Measurements from ENCODE around the gene CKS2.

Gene CKS2

DNA sequence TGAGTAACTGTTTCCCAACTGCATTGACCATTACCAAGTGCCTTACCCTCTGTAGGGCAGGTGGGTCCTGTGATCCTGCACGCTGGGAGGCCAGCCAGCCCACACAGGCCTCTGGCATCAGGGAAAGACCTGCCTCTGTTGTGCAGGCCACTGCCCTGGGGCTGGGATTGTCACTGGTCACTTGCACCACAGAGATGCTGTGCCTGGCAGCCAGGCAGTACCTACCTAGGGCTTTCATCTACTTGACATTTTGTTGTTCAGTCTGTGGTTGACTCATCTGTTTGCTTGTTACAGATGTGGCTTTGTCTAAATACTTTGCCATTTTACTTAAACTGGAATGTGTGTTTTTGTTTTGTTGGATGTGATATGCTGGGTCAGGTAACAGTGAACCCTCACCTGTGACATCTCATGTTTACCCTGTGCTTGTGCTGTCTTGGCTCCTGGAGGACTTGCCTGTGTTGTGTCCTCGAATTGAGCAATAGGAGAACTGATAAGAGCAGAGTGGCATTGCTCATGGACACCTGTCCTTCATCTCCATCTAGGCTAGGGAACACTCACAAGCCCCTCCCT is 40.1 kb downstream of the CKS2 start:
- DNase-seq (ENCODE audit: low spot score), result no peak

DNA sequence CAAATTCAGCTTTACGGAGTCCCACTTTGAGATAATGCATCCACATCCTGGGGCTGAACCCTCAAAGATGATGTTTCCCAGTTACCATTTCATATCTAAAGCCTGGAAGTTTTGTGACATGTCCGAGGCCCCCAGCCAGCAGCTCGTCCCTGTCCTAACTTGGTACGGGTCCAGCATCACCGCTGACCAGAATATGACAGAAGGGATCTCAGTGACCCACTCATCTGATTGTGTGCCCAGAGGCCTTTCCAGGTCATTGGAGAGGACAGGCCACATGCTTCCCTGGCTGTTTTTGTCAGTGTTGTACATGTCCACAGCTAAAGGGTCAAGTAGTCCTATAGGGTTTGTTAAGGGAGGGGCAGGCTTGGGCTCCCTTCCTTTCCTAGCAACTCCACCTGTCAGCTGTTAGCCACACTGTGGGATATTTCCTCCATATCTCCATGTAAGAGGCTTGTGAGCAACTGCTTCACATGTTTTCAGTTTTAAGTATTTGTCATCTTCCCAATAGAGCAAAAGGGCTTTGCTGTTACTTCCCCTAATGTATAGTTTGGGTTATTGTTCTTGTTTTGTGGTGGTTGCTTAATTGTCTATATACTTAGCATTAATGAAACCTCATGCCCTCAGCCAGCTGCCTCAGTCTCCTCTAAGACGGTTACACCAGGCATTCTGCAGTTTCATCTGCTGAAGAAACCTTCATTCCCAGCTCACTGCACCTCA is 40.7 kb downstream of the CKS2 start:
- no peak for DNase-seq (ENCODE audit: low spot score)

DNA sequence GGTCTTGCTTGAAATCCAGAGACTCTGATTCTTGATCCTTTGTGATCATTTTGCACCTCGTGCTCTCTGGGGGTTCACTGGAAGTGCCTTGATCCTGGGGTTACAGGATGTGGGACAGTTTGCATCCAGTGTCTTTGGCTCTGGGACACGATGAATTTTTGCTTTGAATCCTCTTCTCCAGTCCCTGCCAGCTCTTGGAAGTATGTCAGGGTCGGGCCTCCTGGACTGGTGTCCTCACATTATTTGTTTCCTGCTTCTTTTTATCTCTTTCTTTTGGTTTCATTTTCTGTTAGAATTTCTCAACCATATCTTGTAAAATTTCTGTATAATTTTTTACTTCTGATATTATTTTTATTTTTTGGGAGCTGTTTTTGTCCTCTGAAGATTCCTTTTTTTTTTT is 41.5 kb downstream of the CKS2 start:
- no peak for DNase-seq (ENCODE audit: low spot score)

DNA sequence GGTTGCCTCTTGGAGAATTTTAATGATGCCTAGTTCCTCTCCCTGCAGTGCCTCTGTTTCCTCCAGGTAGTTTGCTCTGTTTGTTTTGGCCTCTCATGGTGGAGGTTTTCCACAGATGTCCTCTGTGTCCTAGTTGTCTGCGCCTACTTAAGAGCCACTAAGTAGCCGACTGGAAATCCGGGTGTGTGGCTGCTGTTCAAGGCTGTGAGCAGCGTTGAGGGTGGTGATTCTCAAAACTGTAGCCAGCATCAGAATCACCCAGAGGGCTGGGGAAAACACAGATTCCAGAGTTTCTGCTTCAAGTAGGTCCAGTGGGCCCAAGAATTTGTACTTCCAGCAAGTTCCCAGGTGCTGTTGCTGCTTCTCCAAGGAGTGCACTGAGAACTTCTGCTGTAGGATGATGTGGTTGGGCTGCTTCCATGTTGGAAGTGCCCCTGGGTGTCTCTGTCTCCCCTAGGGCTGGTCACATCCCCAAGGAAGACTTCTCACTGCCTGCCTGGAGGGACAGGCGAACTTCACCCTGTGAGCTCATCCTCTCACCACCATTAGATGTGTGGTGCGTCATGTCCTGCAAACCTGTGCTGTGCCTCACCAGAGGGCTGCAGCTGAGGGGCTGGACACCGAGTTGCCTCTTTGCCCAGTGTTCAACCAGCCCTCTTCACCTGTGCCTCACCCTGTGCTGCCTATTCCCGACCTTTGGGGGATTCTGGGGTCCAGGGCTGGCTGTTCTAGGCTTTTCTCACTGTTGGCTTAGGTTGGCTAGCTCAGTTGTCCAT is 42.1 kb downstream of the CKS2 start:
- no peak for DNase-seq (ENCODE audit: low spot score)

DNA sequence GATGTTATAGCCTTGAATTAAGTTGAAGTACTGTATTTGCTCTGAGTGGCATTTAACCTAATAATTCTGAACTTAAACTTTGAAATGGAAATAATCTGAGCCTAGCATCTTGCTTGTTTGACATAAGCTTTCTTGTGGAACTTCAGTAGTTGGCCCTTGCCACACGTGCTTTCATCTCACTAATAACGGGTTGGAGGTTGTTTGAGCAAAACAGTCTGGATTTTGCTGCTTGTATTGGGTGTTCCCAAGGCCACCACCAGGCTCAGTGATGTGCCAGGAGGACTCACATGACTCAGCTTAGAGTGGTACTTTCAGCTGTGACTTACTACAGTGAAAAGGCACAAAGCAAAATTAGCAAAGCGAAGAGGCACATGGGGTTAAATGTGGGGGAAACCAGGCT is 43.0 kb downstream of the CKS2 start:
- no peak for DNase-seq (ENCODE audit: low spot score)

DNA sequence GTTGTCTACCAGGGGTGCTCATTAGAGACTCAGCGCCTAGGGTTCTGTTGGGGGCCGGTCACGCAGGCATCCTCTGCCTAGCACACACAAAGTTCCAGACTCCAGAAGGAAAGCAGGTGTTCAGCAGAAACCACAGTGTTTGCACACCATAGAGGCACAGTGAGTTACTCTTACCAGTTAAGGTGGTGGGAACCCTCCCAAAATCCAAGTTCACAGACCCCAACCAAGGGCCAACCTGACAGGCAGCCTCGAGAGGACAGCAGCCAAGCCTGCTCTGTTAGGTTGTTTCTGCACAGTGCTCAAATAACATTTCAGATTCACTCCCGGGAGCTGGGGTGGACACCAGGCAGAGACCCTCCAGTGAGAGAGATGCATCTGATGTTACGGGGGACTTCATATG is 43.5 kb downstream of the CKS2 start:
- no peak for DNase-seq (ENCODE audit: low spot score)

DNA sequence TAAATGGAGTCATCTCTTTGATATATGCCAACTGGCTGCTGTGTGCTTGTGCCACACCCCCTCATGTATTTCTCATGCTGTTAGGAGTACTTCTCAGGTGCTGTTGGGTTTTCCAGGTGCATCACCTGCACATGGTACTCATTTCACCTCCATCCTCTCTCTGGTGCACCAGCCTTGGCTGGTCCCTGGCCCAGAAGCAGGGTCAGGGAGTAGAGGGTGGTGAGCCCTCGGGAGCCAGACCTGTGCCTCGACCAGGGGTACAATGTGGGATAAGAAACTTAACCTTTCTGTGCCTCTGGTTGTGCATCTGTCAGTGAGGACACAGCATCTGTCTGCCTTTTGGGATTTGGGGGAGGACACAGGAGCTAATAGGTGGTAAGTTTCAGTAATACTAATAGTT is 45.8 kb downstream of the CKS2 start:
- DNase-seq (ENCODE audit: low spot score), result no peak

DNA sequence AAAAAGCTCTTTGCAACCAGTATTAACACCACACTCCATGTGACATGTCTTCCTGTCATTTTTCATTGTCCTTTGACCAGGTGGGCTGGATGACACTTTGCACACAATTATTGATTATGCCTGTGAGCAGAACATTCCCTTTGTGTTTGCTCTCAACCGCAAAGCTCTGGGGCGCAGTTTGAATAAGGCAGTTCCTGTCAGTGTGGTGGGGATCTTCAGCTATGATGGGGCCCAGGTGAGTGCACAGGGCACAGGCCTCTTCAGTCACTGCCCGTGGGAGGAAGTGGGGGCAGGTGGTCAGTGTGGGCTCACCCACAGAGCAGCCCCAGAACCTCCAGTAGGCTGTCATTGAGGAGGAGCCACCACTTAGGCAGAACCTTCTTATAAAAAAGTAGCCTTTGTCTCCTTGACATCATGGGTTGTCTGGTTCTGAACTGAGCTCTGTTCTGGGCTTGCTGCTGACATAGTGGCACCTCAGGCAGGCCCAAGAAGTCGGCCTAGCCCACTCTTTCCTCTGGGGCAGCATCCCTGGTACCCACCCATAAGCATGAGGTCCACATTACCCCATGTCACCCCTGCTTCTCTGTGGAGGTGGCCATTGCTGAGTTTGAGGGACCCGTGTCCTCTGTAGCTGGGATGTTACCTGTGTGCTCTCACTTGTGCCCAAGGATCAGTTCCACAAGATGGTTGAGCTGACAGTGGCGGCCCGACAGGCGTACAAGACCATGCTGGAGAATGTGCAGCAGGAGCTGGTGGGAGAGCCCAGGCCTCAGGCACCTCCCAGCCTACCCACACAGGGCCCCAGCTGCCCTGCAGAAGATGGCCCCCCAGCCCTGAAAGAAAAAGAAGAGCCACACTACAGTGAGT is 46.6 kb downstream of the CKS2 start:
- no peak for DNase-seq (ENCODE audit: low spot score)

DNA sequence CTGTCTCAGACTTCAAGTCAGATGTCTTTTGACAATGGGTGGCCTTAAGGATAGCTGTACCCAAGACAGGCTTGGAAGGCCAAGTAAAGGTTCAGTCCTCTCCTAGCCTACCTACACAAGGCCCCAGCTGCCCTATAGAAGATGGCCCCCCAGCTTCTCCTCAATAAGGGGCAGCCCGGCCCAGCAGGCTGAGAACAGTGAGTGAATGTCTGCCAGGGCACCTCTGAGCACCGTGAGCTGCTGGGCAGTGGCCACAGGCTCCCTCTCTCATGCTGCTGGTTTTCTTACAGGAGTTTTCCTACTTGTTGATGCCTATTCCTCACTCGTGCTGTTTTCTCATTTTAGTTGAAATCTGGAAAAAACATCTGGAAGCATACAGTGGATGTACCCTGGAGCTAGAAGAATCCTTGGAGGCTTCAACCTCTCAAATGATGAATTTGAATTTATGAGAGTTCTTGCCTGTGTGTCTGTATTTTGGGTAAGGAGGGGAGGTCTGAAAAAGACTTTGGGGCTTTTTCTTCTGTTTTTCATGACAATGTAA is 47.5 kb downstream of the CKS2 start:
- no peak for DNase-seq (ENCODE audit: low spot score)

DNA sequence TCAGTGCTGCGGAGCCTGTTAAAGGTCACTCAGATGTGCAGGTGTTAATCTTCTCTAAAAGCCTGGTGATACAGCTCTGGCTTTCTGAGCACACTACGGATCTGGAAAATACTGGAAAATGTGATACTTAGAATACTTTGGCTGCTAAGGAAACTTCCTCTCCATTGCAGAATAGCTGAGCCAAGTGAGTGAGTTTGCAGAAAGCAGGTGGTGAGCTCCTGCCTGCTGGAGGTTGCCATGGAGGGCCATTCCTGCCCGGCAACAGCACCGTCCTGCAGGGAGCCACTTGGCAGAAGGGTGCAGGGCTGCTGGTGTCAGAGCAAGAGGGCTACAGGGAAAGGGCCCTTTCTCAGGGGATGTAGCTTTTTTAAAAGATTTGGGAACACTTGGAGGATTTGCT is 48.0 kb downstream of the CKS2 start:
- DNase-seq (ENCODE audit: low spot score), result no peak

DNA sequence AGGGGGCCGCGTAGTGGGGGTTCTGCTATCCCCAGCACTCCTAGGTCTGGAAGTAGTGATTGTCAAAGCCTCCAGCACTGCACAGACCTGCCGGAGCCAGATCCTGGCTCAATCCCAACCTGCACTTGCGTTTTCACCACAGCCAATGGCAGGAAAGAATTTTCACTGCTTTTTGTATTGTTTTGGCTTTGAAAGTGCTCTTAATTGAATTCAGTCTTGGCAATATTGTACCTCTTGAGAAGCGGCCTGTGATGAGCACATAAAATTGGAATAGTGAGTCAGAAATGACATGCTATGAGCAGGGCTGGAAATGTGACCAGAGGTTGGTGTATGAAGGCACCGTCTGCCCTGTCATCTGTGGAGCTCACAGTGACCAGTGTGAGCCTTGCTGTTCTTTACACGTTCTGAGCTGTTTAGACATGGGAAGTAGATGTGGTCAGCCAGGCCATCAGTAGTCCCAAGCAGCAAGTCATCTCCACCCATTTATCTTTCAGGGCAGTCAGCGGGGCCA is 48.8 kb downstream of the CKS2 start:
- DNase-seq (ENCODE audit: low spot score), result no peak

DNA sequence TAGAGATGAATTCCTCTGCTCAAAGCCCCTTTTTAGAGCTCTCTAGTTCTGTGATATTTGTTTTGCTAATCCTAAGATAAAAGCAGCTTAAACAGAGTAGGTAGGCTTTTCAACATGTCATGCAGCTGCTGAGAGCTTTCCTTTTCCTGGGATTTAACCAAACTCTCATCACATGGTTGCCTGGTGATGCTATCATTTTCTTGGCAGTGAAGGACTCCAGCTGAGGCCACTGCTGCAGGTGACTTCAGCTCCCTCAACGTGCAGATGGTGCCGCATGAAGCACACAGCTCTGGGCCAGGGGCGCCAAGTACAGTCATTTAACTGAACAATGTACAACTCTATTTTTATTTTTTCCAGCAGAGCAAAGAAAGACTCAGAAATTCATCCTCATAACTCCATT is 49.5 kb downstream of the CKS2 start:
- DNase-seq (ENCODE audit: low spot score), result no peak

DNA sequence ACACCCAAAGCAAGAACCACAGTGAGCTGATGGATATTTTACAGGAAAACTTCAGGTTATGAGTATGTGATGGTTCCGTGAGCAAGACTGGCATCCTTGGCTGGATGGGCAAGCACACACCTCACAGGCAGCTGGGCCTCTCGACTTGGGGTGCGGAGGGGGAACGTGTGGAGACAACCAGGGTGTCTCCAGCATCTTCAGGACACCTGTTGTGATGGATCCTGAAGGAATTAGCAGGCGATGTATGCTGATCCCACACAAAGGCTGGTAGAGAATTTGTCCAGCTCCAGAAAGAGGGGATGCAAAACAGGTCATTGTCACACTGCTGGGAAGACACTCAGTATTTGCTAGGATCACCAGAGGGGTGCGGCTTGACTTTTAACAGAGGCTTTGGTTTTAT is 50.0 kb downstream of the CKS2 start:
- DNase-seq (ENCODE audit: low spot score), result no peak

DNA sequence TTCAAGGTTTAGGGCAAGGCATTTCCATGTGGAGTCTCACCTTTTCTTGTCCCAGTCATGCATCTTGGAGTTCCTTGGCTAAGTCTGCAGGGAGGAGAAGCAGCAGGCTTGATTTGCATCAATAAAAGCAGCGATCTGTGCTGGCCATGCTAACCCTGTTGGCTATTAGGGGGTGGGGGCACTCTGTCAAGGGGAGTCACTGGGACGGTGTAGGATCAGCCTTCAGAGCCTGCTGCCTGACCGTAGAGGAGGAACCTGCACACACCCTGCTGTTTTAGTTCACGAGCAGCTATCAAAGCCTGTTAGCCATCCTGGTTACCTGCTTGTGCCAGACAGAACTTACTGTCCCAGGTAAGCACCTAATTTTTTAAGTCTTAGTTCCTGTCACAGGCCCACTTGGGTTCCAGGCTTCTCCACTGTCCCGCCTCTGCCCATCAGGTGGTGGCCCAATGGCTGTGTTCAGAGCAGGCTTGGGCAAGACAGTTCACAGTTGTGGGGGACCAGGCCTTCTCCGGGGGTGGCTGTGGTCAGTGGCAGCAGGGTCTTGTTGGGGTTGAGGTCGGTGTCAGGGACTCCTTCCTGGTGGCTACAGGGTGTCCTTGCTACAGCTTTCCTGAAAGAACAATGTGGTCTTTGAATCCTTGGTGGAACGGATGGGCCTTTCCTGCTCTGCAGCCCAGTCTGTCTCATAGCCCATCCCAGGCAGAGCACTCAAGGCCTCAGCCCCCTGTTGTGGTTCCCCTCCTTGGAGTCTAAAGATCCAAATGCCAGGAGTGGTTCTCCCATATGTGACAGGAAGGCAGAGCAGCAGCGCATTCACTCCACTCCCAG is 51.0 kb downstream of the CKS2 start:
- no peak for DNase-seq (ENCODE audit: low spot score)

DNA sequence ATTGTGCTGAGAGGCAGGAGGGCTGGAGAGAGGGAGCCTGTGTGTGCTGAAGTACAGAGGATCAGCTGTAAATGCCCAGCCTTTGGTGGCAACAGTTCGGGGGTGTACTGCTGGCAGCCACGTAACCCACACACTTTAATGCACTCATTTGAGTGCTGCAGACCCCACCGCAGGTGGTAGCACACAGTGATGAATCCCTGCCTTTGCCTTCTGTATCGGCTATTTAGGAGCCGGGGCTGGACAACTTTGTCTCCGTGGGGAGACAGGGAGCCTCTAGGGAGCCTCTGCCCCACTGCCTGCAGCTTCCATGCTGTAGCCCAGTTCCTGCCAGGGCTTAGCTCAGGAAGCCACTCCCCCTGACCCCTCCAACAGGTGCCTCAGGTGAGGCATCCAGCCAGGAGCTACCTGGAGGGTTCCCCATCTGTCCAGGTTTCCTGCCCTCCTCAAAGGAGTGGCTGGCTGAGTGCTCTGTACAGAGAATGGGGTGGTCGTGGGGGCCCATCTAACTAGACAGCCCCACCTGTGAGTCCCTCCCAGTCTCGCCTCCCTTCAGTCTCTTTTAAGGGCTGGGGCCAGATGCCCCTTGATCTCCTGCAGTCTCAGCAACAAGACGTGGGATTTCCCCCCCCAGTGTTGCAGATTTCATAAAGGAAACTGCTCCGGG is 51.8 kb downstream of the CKS2 start:
- DNase-seq (ENCODE audit: low spot score), result no peak

DNA sequence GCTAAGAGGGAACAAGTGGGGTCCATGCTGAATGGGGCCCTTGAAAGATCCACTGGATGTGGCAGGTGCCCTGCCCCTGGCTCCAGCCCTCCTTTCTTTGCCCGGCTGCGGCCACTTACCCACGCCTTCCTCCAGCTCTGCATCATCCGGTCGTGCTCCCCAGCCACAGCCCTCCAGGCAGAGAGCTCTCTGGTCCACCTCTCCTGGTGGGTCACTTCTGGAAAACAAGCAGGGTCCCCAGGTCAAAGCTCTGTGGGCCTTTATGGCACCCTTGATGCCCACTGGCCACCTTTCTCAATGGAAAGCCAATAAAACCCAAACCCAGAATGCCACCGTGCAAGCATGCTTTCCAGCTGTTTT is 52.3 kb downstream of the CKS2 start:
- no peak for DNase-seq (ENCODE audit: low spot score)

DNA sequence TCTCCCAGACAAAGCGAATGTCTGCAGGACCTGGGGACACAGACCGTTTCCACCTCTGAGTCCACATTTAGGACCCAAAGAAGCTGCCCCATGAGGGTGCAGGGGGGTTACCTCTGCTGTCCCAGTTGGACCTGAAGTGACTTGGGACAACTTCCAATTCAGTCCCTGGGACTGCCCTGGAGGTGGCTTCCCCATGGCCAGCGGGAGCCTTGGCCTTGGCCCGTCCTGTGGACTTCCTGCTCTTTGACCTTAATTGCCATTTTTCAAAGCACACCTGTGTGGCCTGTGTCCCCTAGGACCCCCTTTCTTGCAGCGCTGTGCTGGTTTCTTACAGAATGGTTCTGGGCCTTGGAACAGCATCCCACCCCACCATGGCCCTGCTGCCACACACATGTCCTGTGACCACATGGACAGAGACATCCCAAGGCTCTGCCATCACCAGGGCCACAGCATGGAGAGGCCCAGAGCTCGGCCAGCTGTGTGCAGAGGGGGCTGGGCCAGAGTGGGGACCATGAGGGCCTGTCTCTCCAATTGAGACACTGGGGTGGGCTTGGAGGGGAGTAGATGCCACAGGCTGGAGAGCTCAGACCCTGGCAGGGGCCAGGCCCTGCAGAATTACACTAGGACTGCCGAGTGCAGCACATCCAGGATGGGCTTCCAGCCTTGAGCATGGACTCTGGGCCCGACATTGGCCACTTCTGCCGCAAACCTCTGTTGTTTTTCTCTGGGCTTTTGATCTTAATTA is 53.1 kb downstream of the CKS2 start:
- DNase-seq (ENCODE audit: low spot score), result no peak

DNA sequence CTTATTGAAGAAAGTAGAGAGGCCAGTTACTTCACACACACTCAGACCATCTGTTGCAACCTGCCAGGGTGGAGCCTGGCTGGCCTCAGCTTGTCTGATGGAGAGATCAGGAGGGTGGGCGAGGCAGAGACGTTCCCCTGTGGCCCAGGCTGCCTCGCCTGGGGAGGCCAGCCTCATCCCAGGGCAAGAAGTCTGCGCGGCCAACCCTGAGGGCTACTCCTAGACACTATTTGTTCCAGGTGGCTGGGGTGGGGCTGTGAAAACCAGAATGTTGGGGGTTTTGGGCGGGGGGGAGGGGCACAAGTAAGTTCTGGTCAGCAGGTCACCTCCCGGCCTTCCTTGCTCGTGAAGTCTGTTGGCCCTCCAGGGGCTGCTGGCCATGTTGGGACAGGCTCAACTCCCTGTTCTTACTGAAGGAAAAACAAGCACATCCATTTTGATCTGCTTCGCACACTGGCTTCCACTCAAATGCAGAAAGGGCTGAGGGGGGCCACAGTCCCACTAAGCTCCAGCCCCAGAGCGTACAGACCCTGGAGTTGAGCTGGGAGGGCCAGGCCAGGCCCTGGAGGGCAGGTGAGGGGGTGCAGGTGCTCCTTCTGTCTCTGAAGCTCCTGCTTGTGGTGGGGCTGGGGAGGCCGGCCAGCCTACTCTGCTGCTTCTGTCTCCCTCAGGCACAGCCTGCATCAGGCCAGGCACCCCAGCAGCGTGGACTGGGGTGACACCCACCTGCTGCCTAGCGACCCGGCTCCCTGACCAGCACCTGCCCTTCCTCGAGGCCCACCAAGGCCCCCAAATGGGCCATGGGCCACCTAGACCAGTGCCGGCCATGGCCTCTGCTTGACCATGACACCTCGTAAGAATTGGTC is 53.9 kb downstream of the CKS2 start:
- no peak for DNase-seq (ENCODE audit: low spot score)

DNA sequence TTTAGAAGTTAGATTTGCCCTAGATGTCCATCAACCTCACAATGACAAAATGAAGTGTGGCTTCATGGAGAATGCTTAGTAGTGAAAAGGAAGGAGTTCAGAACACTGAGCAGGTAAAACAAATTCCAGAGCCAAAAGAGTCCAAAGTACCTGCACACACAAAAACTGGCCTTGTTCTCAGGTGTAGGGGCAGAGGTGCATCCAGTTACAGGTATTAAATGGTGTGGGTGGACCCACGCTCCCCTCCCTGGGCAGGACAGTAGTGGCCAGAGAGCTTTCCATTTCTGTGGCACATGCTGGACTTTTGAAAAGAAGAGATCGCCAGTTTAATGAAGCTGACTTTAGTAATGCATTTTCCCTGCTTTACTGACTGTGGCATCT is 54.5 kb downstream of the CKS2 start:
- no peak for DNase-seq (ENCODE audit: low spot score)

All from activated CD4-positive, alpha-beta T cell treated with anti-CD3 and anti-CD28 coated beads, Interleukin-2, Interleukin-4, amounts not matched to agents 100 ng/mL and 50 ng/mL, durations not matched to agents 16 hours and 8 hours (primary cell).